IMR-90 (cell line): ENCODE data around the gene FAM219A.

ENCODE experiments used
- CEBPB ChIP-seq: IDR thresholded peaks from 2 replicates; pipeline ENCODE4 v1.6.1; 2012; ENCODE audit warnings: low read depth, low read length, improper control_type of control experiment
- CTCF ChIP-seq: conservative IDR thresholded peaks from 2 replicates; pipeline ENCODE4 v1.5.1; 2012; ENCODE audit warnings: mild to moderate bottlenecking, low read depth, low read length, improper control_type of control experiment
- ELK1 ChIP-seq: fragments of 150-350 bp; IDR thresholded peaks from 2 replicates; pipeline ENCODE4 v1.6.1; 2016; ENCODE audit warnings: low read depth, mild to moderate bottlenecking, low read length, moderate library complexity, borderline replicate concordance
- FOS ChIP-seq: fragments of 150-350 bp; IDR thresholded peaks from 2 replicates; pipeline ENCODE4 v1.6.1; 2016; ENCODE audit warnings: low read depth, low read length
- MAFK ChIP-seq: IDR thresholded peaks from 2 replicates; pipeline ENCODE4 v1.6.1; 2012; ENCODE audit warnings: low read depth, low read length, improper control_type of control experiment
- MAZ ChIP-seq: IDR thresholded peaks from 2 replicates; pipeline ENCODE4 v1.6.1; 2012; ENCODE audit warnings: low read depth, mild to moderate bottlenecking, low read length, improper control_type of control experiment, moderate library complexity, borderline replicate concordance
- POLR2A ChIP-seq: IDR thresholded peaks from 2 replicates; pipeline ENCODE4 v1.6.1; 2012; ENCODE audit warnings: mild to moderate bottlenecking, low read depth, low read length
- RCOR1 ChIP-seq: IDR thresholded peaks from 2 replicates; pipeline ENCODE4 v1.6.1; 2012; ENCODE audit warnings: mild to moderate bottlenecking, low read length, improper control_type of control experiment; ENCODE audit not compliant: insufficient replicate concordance
- RFX5 ChIP-seq: IDR thresholded peaks from 2 replicates; pipeline ENCODE4 v1.8.0; 2012; ENCODE audit warnings: low read depth, mild to moderate bottlenecking, low read length, moderate library complexity
- SMC3 ChIP-seq: fragments of 150-350 bp; IDR thresholded peaks from 2 replicates; pipeline ENCODE4 v1.6.1; 2016; ENCODE audit warnings: low read depth, mild to moderate bottlenecking, antibody characterized with exemption, low read length, moderate library complexity
- USF2 ChIP-seq: fragments of 150-350 bp; IDR thresholded peaks from 2 replicates; pipeline ENCODE4 v1.6.1; 2017; ENCODE audit warnings: mild to moderate bottlenecking, antibody characterized with exemption, low read length, low read depth

- TF ChIP-seq CTCF = no peak
- TF ChIP-seq POLR2A = no peak
- TF ChIP-seq SMC3 = no peak
- no peak for TF ChIP-seq FOS
- no peak for TF ChIP-seq CEBPB
- no peak for TF ChIP-seq MAFK
- TF ChIP-seq USF2 = no peak
- no peak for TF ChIP-seq RFX5
- TF ChIP-seq RCOR1 = no peak
- TF ChIP-seq ELK1 = no peak
- TF ChIP-seq MAZ = no peak
These were observed 19.2 kb upstream of the FAM219A start for GRCh38 chr9:34477541-34477940.
